ENCODE results near the gene PTPRG.

DNA sequence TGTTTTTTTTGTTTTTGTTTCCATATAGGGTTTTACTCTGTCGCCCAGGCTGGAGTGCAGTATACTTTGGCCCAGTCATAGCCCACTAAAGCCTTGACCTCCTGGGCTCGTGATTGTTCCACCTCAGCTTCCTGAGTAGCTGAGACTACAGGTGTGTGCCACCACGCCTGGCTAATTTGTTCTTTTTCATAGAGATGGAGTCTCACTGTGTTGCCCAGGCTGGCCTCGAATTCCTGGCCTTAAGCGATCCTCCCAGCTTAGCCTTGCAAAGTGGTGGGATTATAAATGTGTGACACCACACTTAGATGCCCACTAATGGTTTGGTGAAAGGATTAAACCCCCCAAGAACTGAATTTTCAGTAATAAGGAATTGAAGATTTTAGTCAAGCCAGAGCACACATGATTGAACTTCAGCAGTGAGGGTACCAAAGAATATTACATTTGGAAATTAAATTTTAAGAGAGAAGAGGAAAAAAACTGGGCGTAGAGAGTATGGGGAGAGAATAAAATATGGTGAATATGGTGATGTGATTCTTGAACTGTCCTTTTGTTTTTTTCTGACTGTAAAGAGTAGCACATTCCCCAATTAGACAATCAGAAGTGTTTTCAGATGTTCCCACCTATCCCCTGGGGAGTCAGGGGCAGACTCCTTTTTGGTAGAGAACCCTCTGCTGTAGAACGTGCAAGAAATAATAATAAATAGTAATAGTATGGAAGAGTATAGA lies 208.1 kb downstream of the PTPRG start:
- TF ChIP-seq CTCF (conservative IDR thresholded peaks at IDR 0.05 in 1 of 2, IDR thresholded peaks at IDR 0.05 in 1 of 2; ENCODE audit: low read depth in 1 of 2, low read length in 2 of 2) (no peak), EZH2 (IDR thresholded peaks at IDR 0.05; ENCODE audit: low read length, missing control alignments) (no peak)
